ENCODE results near the gene ADAM12. TPM values are rescaled to one million over a fixed set of nuclear protein-coding genes. Genes with fewer than 3 reads are reported as not detected.

Gene ADAM12
- total and polyA plus RNA-seq, 4 donors = 0.03 to 0.33 (median 0.19) TPM

DNA sequence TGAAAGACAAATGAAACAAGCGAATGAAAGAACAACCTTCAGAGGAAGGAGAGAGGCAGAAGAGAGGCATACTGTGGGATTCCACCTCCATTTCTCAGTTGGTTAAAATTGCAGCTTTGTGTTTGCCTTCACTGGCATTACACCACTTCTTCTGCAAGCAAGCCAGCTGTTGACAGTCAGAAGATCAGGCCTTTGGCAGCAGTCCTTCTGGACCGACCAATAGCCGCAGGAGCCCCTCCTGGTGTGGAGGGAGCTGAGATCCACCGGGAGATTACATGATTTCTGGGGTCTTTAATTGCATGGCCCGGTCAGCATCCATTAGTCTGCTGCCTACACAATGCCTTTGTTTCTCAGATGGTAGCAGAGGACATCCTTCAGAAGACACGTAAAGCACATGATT is 206.7 kb downstream of the ADAM12 start:
- no peak overlapping the region for H3K4me3 ChIP-seq (ENCODE audit: low read depth in 1 of 3, low read length in 3 of 3)
- TF ChIP-seq, protein P1, sequence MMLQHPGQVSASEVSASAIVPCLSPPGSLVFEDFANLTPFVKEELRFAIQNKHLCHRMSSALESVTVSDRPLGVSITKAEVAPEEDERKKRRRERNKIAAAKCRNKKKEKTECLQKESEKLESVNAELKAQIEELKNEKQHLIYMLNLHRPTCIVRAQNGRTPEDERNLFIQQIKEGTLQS (IDR thresholded peaks at IDR 0.05) = no peak
- TF ChIP-seq, protein P2, sequence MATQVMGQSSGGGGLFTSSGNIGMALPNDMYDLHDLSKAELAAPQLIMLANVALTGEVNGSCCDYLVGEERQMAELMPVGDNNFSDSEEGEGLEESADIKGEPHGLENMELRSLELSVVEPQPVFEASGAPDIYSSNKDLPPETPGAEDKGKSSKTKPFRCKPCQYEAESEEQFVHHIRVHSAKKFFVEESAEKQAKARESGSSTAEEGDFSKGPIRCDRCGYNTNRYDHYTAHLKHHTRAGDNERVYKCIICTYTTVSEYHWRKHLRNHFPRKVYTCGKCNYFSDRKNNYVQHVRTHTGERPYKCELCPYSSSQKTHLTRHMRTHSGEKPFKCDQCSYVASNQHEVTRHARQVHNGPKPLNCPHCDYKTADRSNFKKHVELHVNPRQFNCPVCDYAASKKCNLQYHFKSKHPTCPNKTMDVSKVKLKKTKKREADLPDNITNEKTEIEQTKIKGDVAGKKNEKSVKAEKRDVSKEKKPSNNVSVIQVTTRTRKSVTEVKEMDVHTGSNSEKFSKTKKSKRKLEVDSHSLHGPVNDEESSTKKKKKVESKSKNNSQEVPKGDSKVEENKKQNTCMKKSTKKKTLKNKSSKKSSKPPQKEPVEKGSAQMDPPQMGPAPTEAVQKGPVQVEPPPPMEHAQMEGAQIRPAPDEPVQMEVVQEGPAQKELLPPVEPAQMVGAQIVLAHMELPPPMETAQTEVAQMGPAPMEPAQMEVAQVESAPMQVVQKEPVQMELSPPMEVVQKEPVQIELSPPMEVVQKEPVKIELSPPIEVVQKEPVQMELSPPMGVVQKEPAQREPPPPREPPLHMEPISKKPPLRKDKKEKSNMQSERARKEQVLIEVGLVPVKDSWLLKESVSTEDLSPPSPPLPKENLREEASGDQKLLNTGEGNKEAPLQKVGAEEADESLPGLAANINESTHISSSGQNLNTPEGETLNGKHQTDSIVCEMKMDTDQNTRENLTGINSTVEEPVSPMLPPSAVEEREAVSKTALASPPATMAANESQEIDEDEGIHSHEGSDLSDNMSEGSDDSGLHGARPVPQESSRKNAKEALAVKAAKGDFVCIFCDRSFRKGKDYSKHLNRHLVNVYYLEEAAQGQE (IDR thresholded peaks at IDR 0.05) = no peak
- no peak for TF ChIP-seq FOXA1 (IDR thresholded peaks at IDR 0.05)
- TF ChIP-seq, protein P3, sequence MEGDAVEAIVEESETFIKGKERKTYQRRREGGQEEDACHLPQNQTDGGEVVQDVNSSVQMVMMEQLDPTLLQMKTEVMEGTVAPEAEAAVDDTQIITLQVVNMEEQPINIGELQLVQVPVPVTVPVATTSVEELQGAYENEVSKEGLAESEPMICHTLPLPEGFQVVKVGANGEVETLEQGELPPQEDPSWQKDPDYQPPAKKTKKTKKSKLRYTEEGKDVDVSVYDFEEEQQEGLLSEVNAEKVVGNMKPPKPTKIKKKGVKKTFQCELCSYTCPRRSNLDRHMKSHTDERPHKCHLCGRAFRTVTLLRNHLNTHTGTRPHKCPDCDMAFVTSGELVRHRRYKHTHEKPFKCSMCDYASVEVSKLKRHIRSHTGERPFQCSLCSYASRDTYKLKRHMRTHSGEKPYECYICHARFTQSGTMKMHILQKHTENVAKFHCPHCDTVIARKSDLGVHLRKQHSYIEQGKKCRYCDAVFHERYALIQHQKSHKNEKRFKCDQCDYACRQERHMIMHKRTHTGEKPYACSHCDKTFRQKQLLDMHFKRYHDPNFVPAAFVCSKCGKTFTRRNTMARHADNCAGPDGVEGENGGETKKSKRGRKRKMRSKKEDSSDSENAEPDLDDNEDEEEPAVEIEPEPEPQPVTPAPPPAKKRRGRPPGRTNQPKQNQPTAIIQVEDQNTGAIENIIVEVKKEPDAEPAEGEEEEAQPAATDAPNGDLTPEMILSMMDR (IDR thresholded peaks at IDR 0.05; ENCODE audit: low read depth, low read length, missing input control) = no peak
- 77% methylated on average over 6 of the region's 6 CpGs for WGBS
- no peak overlapping the region for H3K9ac ChIP-seq (ENCODE audit: low read depth in 1 of 2, low read length in 2 of 2)
- H3K27me3 ChIP-seq (ENCODE audit: control insufficient read depth in 4 of 4, insufficient read depth in 4 of 4, low read length in 3 of 4) = peaks cover 0 to 3% (median 0%) of the 10 kb centered on the region in 4 donors
- H3K27ac ChIP-seq (ENCODE audit: low read depth in 1 of 2, low read length in 2 of 2) = no peak overlapping the region
- no peak for DNase-seq (ENCODE audit: low spot score)
- no peaks in the 10 kb centered on the region for H3K36me3 ChIP-seq (ENCODE audit: control insufficient read depth in 4 of 4, insufficient read depth in 3 of 4, low read depth in 1 of 4, low read length in 3 of 4)
- H3K9me3 ChIP-seq (ENCODE audit: control insufficient read depth in 4 of 4, low read length in 3 of 4) = no peaks in the 10 kb centered on the region
- H3K4me1 ChIP-seq (ENCODE audit: control insufficient read depth in 4 of 4, insufficient read depth in 4 of 4, low read length in 3 of 4) = no peaks in the 10 kb centered on the region

DNA sequence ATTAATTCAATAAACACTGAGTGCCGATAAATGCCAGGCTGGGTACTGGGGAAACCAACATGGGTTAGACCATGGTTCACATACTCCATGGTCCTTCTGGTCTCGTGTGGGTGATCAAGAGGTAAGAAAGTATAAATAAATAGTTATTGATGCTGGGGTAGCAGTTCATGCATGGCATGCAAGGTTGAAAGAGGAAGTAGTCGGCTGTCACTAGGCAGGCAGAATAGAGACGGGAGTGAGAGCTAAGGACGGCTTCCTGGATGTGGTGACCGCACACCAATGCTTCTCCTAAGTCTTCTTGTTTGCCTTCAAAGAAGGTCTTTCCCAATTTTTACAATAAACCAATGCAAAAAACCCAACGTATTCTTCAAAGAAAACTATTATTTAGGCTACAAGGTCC is 208.6 kb downstream of the ADAM12 start:
- 78% methylated on average over 7 of the region's 7 CpGs for WGBS
- no peak for DNase-seq (ENCODE audit: low spot score)

More for the DNA sequence above, 208.6 kb downstream of the ADAM12 start:
- H3K27ac ChIP-seq (ENCODE audit: low read depth in 1 of 2, low read length in 2 of 2) = no peak overlapping the region
- H3K4me1 ChIP-seq (ENCODE audit: control insufficient read depth in 4 of 4, insufficient read depth in 4 of 4, low read length in 3 of 4) = no peaks in the 10 kb centered on the region
- no peaks in the 10 kb centered on the region for H3K36me3 ChIP-seq (ENCODE audit: control insufficient read depth in 4 of 4, insufficient read depth in 3 of 4, low read depth in 1 of 4, low read length in 3 of 4)
- TF ChIP-seq NR2F2 (IDR thresholded peaks at IDR 0.05) (no peak), HNF4A (conservative IDR thresholded peaks at IDR 0.05) (no peak), SP1 (IDR thresholded peaks at IDR 0.05) (no peak), HNF4G (IDR thresholded peaks at IDR 0.05) (no peak)
- TF ChIP-seq, protein P2 (IDR thresholded peaks at IDR 0.05) = no peak
- peaks cover 0 to 3% (median 0%) of the 10 kb centered on the region in 4 donors for H3K27me3 ChIP-seq (ENCODE audit: control insufficient read depth in 4 of 4, insufficient read depth in 4 of 4, low read length in 3 of 4)
- no peaks in the 10 kb centered on the region for H3K9me3 ChIP-seq (ENCODE audit: control insufficient read depth in 4 of 4, low read length in 3 of 4)
- H3K4me3 ChIP-seq (ENCODE audit: low read depth in 1 of 3, low read length in 3 of 3) = no peak overlapping the region
- H3K9ac ChIP-seq (ENCODE audit: low read depth in 1 of 2, low read length in 2 of 2) = no peak overlapping the region

Data from liver (tissue), 9 donors.